Esophagus (tissue), 2 donors: ENCODE data around the gene UCHL1. TPM values are rescaled to one million over a fixed set of nuclear protein-coding genes. Genes with fewer than 3 reads are reported as not detected.

Experiments
- H3K27ac ChIP-seq, 2 donors: one replicate each; pipeline ENCODE4 v1.5.1; 2013; ENCODE audit warnings: low read depth in 2 of 2, mild to moderate bottlenecking in 2 of 2, inconsistent platforms in 1 of 2, low read length in 1 of 2, moderate library complexity in 1 of 2
- H3K27me3 ChIP-seq, 2 donors: one replicate each; pipeline ENCODE4 v1.6.1; 2013; ENCODE audit warnings: low read length in 2 of 2, control low read depth in 1 of 2, mild to moderate bottlenecking in 1 of 2; ENCODE audit not compliant: insufficient read depth in 2 of 2, control insufficient read depth in 1 of 2
- H3K36me3 ChIP-seq, 2 donors: one replicate each; pipeline ENCODE4 v1.6.1; 2013; ENCODE audit warnings: low read length in 1 of 2; ENCODE audit not compliant: control insufficient read depth in 2 of 2, insufficient read depth in 2 of 2
- H3K4me1 ChIP-seq, 2 donors: one replicate each; pipeline ENCODE4 v1.6.1; 2013; ENCODE audit warnings: low read length in 1 of 2; ENCODE audit not compliant: control insufficient read depth in 2 of 2, insufficient read depth in 2 of 2
- H3K4me3 ChIP-seq, 2 donors: one replicate each; pipeline ENCODE4 v1.5.1; 2013; ENCODE audit warnings: low read length in 2 of 2, mild to moderate bottlenecking in 2 of 2, low read depth in 1 of 2, moderate library complexity in 1 of 2
- H3K9me3 ChIP-seq, 2 donors: one replicate each; pipeline ENCODE4 v1.6.1; 2013; ENCODE audit warnings: mild to moderate bottlenecking in 2 of 2, low read depth in 1 of 2, low read length in 1 of 2, moderate library complexity in 1 of 2; ENCODE audit not compliant: control insufficient read depth in 2 of 2, insufficient read depth in 1 of 2
- WGBS, 2 donors: extraction: QIAGEN DNeasy Blood & Tissue Kit; methylation state at CpG; one replicate each; pipeline ENCODE4 v1.1.7; 2013; 5-methylcytosine and 5-hydroxymethylcytosine counted together
- polyA plus RNA-seq, 2 donors: library from polyadenylated mRNA; stranded (reverse); fragments of 200-250 nt; gene quantifications; one replicate each; pipeline ENCODE4 v1.2.3, GENCODE V29; 2013
- donor health status: healthy with polysubstance abuse.
- donor health status: Bipolar disorder and iron deficiency.

The UCHL1 gene
- polyA plus RNA-seq, 2 donors: 1.7 to 2.2 TPM

GRCh38 chr4:41282366-41282765, 25.6 kb downstream of the UCHL1 start:
- WGBS, 2 donors: 0% methylated on average over 1 of the region's 1 CpG
- H3K4me3 ChIP-seq: no peak overlapping the region
- H3K9me3 ChIP-seq: no peaks in the 10 kb centered on the region
- H3K4me1 ChIP-seq: no peaks in the 10 kb centered on the region
- no peaks in the 10 kb centered on the region for H3K27me3 ChIP-seq
- H3K36me3 ChIP-seq: no peaks in the 10 kb centered on the region
- H3K27ac ChIP-seq: no peak overlapping the region

GRCh38 chr4:41285202-41285863, 28.6 kb downstream of the UCHL1 start:
- no peaks in the 10 kb centered on the region for H3K27me3 ChIP-seq
- no peaks in the 10 kb centered on the region for H3K4me1 ChIP-seq
- no peaks in the 10 kb centered on the region for H3K36me3 ChIP-seq
- H3K27ac ChIP-seq: no peak overlapping the region
- H3K9me3 ChIP-seq: no peaks in the 10 kb centered on the region
- 83 to 86% methylated on average over 6 of the region's 6 CpGs for WGBS, 2 donors
- no peak overlapping the region for H3K4me3 ChIP-seq

- no peaks in the 10 kb centered on the region for H3K27me3 ChIP-seq
- no peak overlapping the region for H3K27ac ChIP-seq
- H3K36me3 ChIP-seq: no peaks in the 10 kb centered on the region
- no peak overlapping the region for H3K4me3 ChIP-seq
- H3K9me3 ChIP-seq: no peaks in the 10 kb centered on the region
- 84 to 86% methylated on average over 3 of the region's 3 CpGs for WGBS, 2 donors
- H3K4me1 ChIP-seq: no peaks in the 10 kb centered on the region
Measured at GRCh38 chr4:41285864-41286235, 29.1 kb downstream of the UCHL1 start.

- H3K27ac ChIP-seq: no peak overlapping the region
- no peaks in the 10 kb centered on the region for H3K4me1 ChIP-seq
- H3K9me3 ChIP-seq: no peaks in the 10 kb centered on the region
- 82 to 83% methylated on average over 1 of the region's 1 CpG for WGBS, 2 donors
- H3K36me3 ChIP-seq: no peaks in the 10 kb centered on the region
- no peaks in the 10 kb centered on the region for H3K27me3 ChIP-seq
- H3K4me3 ChIP-seq: no peak overlapping the region
Measured at GRCh38 chr4:41287005-41287404, 30.3 kb downstream of the UCHL1 start.

DNA sequence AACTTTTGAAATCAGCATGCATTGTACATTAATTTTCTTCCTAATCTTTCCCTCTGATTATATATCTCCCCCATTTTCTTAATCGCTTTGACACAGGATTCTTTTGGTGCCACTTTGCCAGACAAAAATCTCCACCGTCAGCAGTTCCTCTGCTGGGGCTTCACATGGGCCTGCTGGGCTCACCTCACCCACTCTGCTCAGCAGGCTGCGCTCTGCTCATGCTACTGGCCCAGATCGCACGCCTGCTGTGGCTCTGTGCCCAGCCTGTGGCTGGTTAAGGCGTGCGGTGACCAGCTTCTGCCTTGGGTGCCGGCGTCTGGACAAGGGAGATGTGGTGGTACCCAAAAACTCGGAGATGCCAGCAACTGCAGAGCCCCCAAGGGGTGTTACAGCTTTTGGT, 31.1 kb downstream of the UCHL1 start:
- no peaks in the 10 kb centered on the region for H3K36me3 ChIP-seq
- no peak overlapping the region for H3K4me3 ChIP-seq
- H3K27me3 ChIP-seq: no peaks in the 10 kb centered on the region
- no peaks in the 10 kb centered on the region for H3K4me1 ChIP-seq
- no peak overlapping the region for H3K27ac ChIP-seq
- WGBS, 2 donors: 87 to 91% methylated on average over 10 of the region's 10 CpGs
- no peaks in the 10 kb centered on the region for H3K9me3 ChIP-seq

DNA sequence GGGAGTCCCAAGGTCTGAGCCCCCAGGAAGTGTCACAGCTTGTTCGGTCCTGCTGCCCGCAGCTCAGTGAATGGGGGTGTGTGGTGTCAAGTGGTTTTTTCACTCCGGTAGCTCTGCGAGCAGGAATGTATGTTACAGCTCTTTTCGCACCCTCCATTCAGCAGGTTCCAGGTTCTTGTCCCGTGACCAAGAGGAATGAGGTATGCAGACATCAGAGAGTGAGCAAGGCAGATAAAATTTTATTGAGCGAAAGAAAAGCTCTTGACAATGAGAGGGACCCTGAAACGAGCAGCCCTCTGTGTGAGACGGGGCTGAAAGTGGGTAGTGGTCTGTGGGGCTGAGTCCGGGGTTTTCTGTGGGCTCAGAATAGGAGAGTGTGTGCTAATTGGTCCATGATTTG, 31.5 kb downstream of the UCHL1 start:
- H3K27me3 ChIP-seq: no peaks in the 10 kb centered on the region
- no peak overlapping the region for H3K27ac ChIP-seq
- H3K4me1 ChIP-seq: no peaks in the 10 kb centered on the region
- 95% methylated on average over 10 of the region's 10 CpGs for WGBS, 2 donors
- H3K36me3 ChIP-seq: no peaks in the 10 kb centered on the region
- no peak overlapping the region for H3K4me3 ChIP-seq
- no peaks in the 10 kb centered on the region for H3K9me3 ChIP-seq

DNA sequence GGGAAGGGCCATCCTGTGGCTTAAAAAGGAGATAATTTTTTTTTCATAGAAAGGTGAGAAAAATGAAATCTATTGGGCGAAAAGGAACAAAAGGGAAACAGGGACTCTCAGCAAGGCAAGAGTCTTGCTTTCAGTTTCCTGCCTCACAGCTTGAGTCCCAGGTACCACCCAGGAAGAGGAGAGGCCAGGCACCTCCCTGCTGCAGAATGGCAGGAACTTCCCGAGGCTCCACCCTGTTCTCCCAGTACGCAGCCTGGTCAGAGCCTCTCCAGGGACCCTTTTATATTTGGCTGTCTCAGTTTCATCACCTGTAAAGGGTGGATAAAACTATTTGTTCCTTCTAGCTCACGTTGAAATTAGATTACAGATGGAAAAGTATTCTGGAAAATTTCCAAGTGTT, 33.8 kb downstream of the UCHL1 start:
- 69 to 75% methylated on average over 4 of the region's 4 CpGs for WGBS, 2 donors
- H3K27me3 ChIP-seq: no peaks in the 10 kb centered on the region
- no peak overlapping the region for H3K27ac ChIP-seq
- peaks cover 0 to 4% of the 10 kb centered on the region in 2 donors for H3K9me3 ChIP-seq
- H3K4me1 ChIP-seq: no peaks in the 10 kb centered on the region
- no peaks in the 10 kb centered on the region for H3K36me3 ChIP-seq
- H3K4me3 ChIP-seq: no peak overlapping the region

DNA sequence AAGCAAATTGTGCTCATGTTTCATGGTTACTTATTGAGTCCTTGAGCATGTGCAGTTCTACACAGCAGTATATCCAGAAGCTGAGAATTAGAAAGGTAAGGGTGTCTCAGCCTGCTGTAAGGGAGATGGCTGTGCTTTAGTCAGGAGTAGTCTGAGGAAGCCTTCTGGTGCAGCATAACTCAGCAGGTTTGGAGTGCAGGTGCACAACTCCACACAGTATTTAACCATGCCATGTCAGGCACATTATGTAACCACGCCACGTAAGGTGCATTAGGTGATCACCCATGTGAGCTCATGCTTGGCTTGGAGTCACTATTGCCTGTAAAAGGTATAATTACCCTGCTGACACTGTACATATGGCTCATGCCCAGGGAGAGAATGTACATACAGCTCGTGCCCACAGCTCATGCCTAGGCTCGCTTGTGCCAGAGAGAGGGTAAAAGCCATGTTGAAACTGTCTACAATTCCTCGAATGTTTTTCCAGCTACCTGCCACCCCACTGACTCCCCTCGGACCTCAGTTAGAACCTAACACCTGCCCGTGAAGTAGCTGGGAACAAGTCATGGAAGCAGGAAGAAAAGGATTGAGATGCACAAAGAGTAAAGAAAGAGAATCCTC, 37.8 kb downstream of the UCHL1 start:
- 90 to 91% methylated on average over 7 of the region's 7 CpGs for WGBS, 2 donors
- Histone ChIP-seq H3K9me3 (peaks cover 0 to 4% of the 10 kb centered on the region in 2 donors), H3K4me3 (no peak overlapping the region), H3K27ac (no peak overlapping the region), H3K36me3 (no peaks in the 10 kb centered on the region), H3K27me3 (no peaks in the 10 kb centered on the region), H3K4me1 (no peaks in the 10 kb centered on the region)

- no peaks in the 10 kb centered on the region for H3K27me3 ChIP-seq
- no peak overlapping the region for H3K4me3 ChIP-seq
- H3K27ac ChIP-seq: no peak overlapping the region
- peaks cover 0 to 4% of the 10 kb centered on the region in 2 donors for H3K9me3 ChIP-seq
- H3K36me3 ChIP-seq: no peaks in the 10 kb centered on the region
- no peaks in the 10 kb centered on the region for H3K4me1 ChIP-seq
- whole genome bisulfite sequencing, 2 donors: 38 to 41% methylated on average over 1 of the region's 1 CpG
Measured at GRCh38 chr4:41296995-41297394, 40.3 kb downstream of the UCHL1 start.

DNA sequence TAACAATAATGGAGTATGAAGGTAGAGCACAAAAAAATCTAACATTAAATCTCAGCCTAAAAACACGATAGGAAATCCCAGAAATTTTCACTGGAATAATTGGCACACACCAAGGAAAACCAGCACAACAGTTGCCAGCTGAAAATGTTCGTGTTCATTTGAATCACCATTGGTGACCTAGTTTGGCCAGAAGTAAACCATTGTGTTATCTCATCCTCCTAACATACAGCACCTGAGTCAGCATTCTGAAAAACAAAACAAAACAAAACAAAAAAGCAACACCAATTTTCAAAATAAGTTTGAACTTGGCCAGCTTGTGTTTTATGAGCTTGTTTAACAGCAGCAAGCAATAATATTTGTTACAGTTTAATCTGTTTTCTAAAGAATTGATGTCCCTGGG, 41.1 kb downstream of the UCHL1 start:
- Histone ChIP-seq H3K27ac (no peak overlapping the region), H3K36me3 (no peaks in the 10 kb centered on the region), H3K4me3 (no peak overlapping the region), H3K4me1 (no peaks in the 10 kb centered on the region), H3K9me3 (peaks cover 0 to 4% of the 10 kb centered on the region in 2 donors), H3K27me3 (no peaks in the 10 kb centered on the region)
- WGBS, 2 donors: 13 to 14% methylated on average over 2 of the region's 2 CpGs
